Erythroblast (primary cell): ENCODE results near the gene RIOK3.
"Not testable (repeated sequence)": the region's sequence is repeated elsewhere in the genome, so short reads cannot be mapped to it uniquely, and the experiment has no call there.

Experiments used
- DNase-seq, 2 experiments: peaks; one replicate each; lab custom pipeline; 2025; lab: John Stamatoyannopoulos, UW
- GATA1 ChIP-seq: IDR thresholded peaks from 2 replicates; pipeline ENCODE4 v1.6.1; 2011; ENCODE audit warnings: low read depth, mild to moderate bottlenecking, control low read depth, low read length, moderate library complexity
- POLR2A ChIP-seq: IDR thresholded peaks from 2 replicates; pipeline ENCODE4 v1.6.1; 2011; ENCODE audit warnings: mild to moderate bottlenecking, low read length

The RIOK3 gene

GRCh38 chr18:23495723-23496440 lies 42.8 kb downstream of the RIOK3 start:
- TF ChIP-seq GATA1 (no peak), POLR2A (no peak)
- no peak for DNase-seq

- TF ChIP-seq GATA1 = no peak
- no peak for TF ChIP-seq POLR2A
- DNase-seq = no peak
Measured at GRCh38 chr18:23498117-23498516, 45.0 kb downstream of the RIOK3 start.

- TF ChIP-seq POLR2A (no peak), GATA1 (no peak)
- peak; percentile 91 to 93 for DNase-seq
Measured at GRCh38 chr18:23498877-23499276, 45.8 kb downstream of the RIOK3 start.

- TF ChIP-seq GATA1 (no peak), POLR2A (no peak)
- DNase-seq = no peak
Measured at GRCh38 chr18:23499291-23499781, 46.2 kb downstream of the RIOK3 start.

- no peak for DNase-seq
- no peak for TF ChIP-seq POLR2A
- no peak for TF ChIP-seq GATA1
Measured at GRCh38 chr18:23501626-23502025, 48.5 kb downstream of the RIOK3 start.

GRCh38 chr18:23502516-23503037 lies 49.5 kb downstream of the RIOK3 start:
- TF ChIP-seq POLR2A (no peak), GATA1 (no peak)
- peak in 1 of 2 experiments; percentile 60 for DNase-seq

- peak; percentile 99 to 100 for DNase-seq
- TF ChIP-seq GATA1 (no peak), POLR2A (peak; percentile 97)
Measured at GRCh38 chr18:23503038-23503962, 50.2 kb downstream of the RIOK3 start, which contains the start of gene RMC1. Gene RMC1 (plus strand): TSS chr18:23503511. CDS start chr18:23503619, 108 bp downstream.

GRCh38 chr18:23503963-23504344 lies 50.9 kb downstream of the RIOK3 start:
- no peak for TF ChIP-seq GATA1
- no peak for TF ChIP-seq POLR2A
- DNase-seq = peak; percentile 66 to 76

- DNase-seq = peak; percentile 36 to 52
Measured at GRCh38 chr18:23504720-23505119, 51.6 kb downstream of the RIOK3 start.

GRCh38 chr18:23506393-23506792 lies 53.3 kb downstream of the RIOK3 start:
- no peak for DNase-seq
- TF ChIP-seq GATA1 (no peak), POLR2A (no peak)

More at GRCh38 chr18:23504720-23505119, 51.6 kb downstream of the RIOK3 start:
- no peak for TF ChIP-seq POLR2A
- TF ChIP-seq GATA1 = no peak

GRCh38 chr18:23510923-23511322 lies 57.8 kb downstream of the RIOK3 start:
- DNase-seq = not testable (repeated sequence)

- DNase-seq = not testable (repeated sequence)
Measured at GRCh38 chr18:23512216-23512615, 59.1 kb downstream of the RIOK3 start.

GRCh38 chr18:23512641-23513040 lies 59.6 kb downstream of the RIOK3 start:
- TF ChIP-seq POLR2A (no peak), GATA1 (no peak)
- peak in 1 of 2 experiments; percentile 41 for DNase-seq
